ENCODE results near the gene UPF1. TPM values are rescaled to one million over a fixed set of nuclear protein-coding genes. Genes with fewer than 3 reads are reported as not detected.

UPF1 gene
- total RNA-seq, 1 donor from 2014 or later = 57.8 TPM

GRCh38 chr19:18841400-18841799 is 9.6 kb downstream of the UPF1 start:
- no peak overlapping the region for H3K9ac ChIP-seq (ENCODE audit: low read length)
- H3K4me2 ChIP-seq (ENCODE audit: low read length) = no peak overlapping the region
- Mint-ChIP-seq H3K4me3 (ENCODE audit: unreplicated experiment) (no peak overlapping the region), H3K36me3 (ENCODE audit: low read depth, unreplicated experiment) (peaks cover 10% of the 10 kb centered on the region), H3K27ac (ENCODE audit: unreplicated experiment) (no peak overlapping the region), H3K27me3 (ENCODE audit: low read depth, unreplicated experiment) (no peaks in the 10 kb centered on the region), H3K4me1 (ENCODE audit: low read depth, unreplicated experiment) (peaks cover 34% of the 10 kb centered on the region), H3K9me3 (ENCODE audit: unreplicated experiment) (no peaks in the 10 kb centered on the region)
- no peaks in the 10 kb centered on the region for H3K9me3 ChIP-seq (ENCODE audit: insufficient read depth, low read depth, low read length)
- no peak overlapping the region for H3K27ac ChIP-seq (ENCODE audit: low read depth, low read length)
- no peak overlapping the region for H2AFZ ChIP-seq (ENCODE audit: low read depth, low read length)
- H4K20me1 ChIP-seq (ENCODE audit: insufficient read depth, low read length) = peaks cover 100% of the 10 kb centered on the region
- TF ChIP-seq EZH2 (IDR thresholded peaks at IDR 0.05; ENCODE audit: insufficient read depth, low read length) (no peak), CTCF (IDR thresholded peaks at IDR 0.05; ENCODE audit: insufficient read depth, low read depth, low read length) (no peak)
- H3K27me3 ChIP-seq (ENCODE audit: insufficient read depth, low read length) = no peaks in the 10 kb centered on the region
- peaks cover 29% of the 10 kb centered on the region for H3K4me1 ChIP-seq (ENCODE audit: insufficient read depth, low read length)
- FAIRE-seq (no peak), DNase-seq (ENCODE audit: low read depth) (no peak)
- H3K36me3 ChIP-seq (ENCODE audit: insufficient read depth, low read length) = no peaks in the 10 kb centered on the region
- no peak overlapping the region for H3K4me3 ChIP-seq (ENCODE audit: insufficient read depth, low read depth, low read length)
- peaks cover 96% of the 10 kb centered on the region for H3K79me2 ChIP-seq (ENCODE audit: insufficient read depth, low read length)

- Mint-ChIP-seq H3K9me3 (ENCODE audit: unreplicated experiment) (no peaks in the 10 kb centered on the region), H3K4me3 (ENCODE audit: unreplicated experiment) (peak overlapping the region; percentile 73), H3K27ac (ENCODE audit: unreplicated experiment) (no peak overlapping the region)
Measured at GRCh38 chr19:18842166-18842565, 10.4 kb downstream of the UPF1 start.

More at GRCh38 chr19:18842166-18842565, 10.4 kb downstream of the UPF1 start:
- H2AFZ ChIP-seq (ENCODE audit: low read depth, low read length) = no peak overlapping the region
- peaks cover 37% of the 10 kb centered on the region for H3K4me1 Mint-ChIP-seq (ENCODE audit: low read depth, unreplicated experiment)
- peaks cover 95% of the 10 kb centered on the region for H3K79me2 ChIP-seq (ENCODE audit: insufficient read depth, low read length)
- H3K36me3 Mint-ChIP-seq (ENCODE audit: low read depth, unreplicated experiment) = peaks cover 11% of the 10 kb centered on the region
- no peak overlapping the region for H3K4me2 ChIP-seq (ENCODE audit: low read length)
- peaks cover 99% of the 10 kb centered on the region for H4K20me1 ChIP-seq (ENCODE audit: insufficient read depth, low read length)
- H3K9ac ChIP-seq (ENCODE audit: low read length) = no peak overlapping the region
- no peak overlapping the region for H3K4me3 ChIP-seq (ENCODE audit: insufficient read depth, low read depth, low read length)
- H3K27ac ChIP-seq (ENCODE audit: low read depth, low read length) = no peak overlapping the region
- FAIRE-seq (no peak), DNase-seq (ENCODE audit: low read depth) (no peak)
- no peaks in the 10 kb centered on the region for H3K36me3 ChIP-seq (ENCODE audit: insufficient read depth, low read length)
- no peaks in the 10 kb centered on the region for H3K27me3 ChIP-seq (ENCODE audit: insufficient read depth, low read length)
- no peaks in the 10 kb centered on the region for H3K9me3 ChIP-seq (ENCODE audit: insufficient read depth, low read depth, low read length)
- TF ChIP-seq EZH2 (IDR thresholded peaks at IDR 0.05; ENCODE audit: insufficient read depth, low read length) = no peak
- TF ChIP-seq CTCF (IDR thresholded peaks at IDR 0.05; ENCODE audit: insufficient read depth, low read depth, low read length) = no peak
- no peaks in the 10 kb centered on the region for H3K27me3 Mint-ChIP-seq (ENCODE audit: low read depth, unreplicated experiment)
- peaks cover 29% of the 10 kb centered on the region for H3K4me1 ChIP-seq (ENCODE audit: insufficient read depth, low read length)

All from astrocyte (in vitro differentiated cells and primary cell).